ENCODE data around the gene KASH5. TPM values are rescaled to one million over a fixed set of nuclear protein-coding genes. Genes with fewer than 3 reads are reported as not detected.

KASH5 gene
- total and polyA plus RNA-seq, 2 of the 8 experiments (the other 6 are each of a cell fraction or from before 2014, with no cell fraction given), result 0.05 to 0.19 TPM

DNA sequence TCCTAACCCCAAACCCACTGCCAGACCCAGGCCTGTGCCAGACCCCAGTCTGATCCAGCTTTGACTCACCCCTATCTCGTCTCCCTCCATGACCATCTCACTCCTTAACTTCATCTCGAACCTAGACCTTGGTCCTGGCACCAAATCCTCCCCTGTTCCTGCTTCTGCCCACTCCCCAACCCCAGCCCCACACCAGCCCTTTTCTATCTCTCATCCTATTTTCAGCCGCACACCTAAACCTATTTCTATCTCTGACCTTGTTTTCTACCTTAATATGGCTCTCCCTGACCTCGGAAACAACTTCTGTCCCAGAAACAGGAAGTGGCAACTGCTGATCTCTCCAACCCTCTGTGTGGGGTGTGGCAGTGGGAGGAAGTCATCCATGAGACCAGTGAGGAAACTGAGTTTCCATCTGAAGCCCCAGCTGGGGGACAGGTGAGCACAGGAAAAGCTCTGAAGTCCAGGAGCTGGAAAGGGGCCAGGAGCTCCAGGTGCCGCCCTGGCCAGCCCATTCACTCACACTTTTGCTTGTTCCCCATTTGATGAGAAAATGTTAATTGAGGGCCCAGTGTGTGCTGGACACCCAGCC is 21.5 kb downstream of the KASH5 start:
- Histone ChIP-seq H4K5ac (ENCODE audit: insufficient read length, low read depth, low read length) (no peak overlapping the region), H3K23ac (ENCODE audit: insufficient read length) (no peak overlapping the region), H3K14ac (ENCODE audit: insufficient read length) (no peak overlapping the region), H3K4ac (replicated peaks; ENCODE audit: insufficient read length, low read depth, low read length) (no peak overlapping the region), H3K4me2 (ENCODE audit: insufficient read depth in 1 of 2, low read depth in 2 of 2, low read length in 2 of 2) (no peak overlapping the region), H4K8ac (ENCODE audit: extremely low read depth, insufficient read depth, low read length) (no peak overlapping the region; the same call in 1 of the 2 replicates), H3K56ac (replicated peaks; ENCODE audit: insufficient read length, low read depth, low read length) (no peak overlapping the region), H3K9ac (replicated peaks in 1 of 4; ENCODE audit: extremely low read depth in 1 of 4, low read depth in 3 of 4, low read length in 3 of 4) (no peak overlapping the region), H3K79me2 (ENCODE audit: control insufficient read depth in 1 of 2, insufficient read depth in 2 of 2, low read length in 2 of 2) (no peaks in the 10 kb centered on the region), H3K4me3 (ENCODE audit: extremely low read depth in 1 of 4, insufficient read depth in 2 of 4, low read depth in 3 of 4, low read length in 4 of 4) (no peak overlapping the region), H2AFZ (ENCODE audit: low read length) (no peak overlapping the region), H3K27ac (ENCODE audit: low read depth, low read length) (no peak overlapping the region), H3K4me1 (replicated peaks in 1 of 4; ENCODE audit: control insufficient read depth in 3 of 4, insufficient read depth in 4 of 4, low read length in 3 of 4) (peaks cover 0 to 5% (median 0%) of the 10 kb centered on the region in 4 experiments; a peak in 1 of 7 replicates), H4K20me1 (replicated peaks in 1 of 2; ENCODE audit: control insufficient read depth in 1 of 2, insufficient read depth in 2 of 2, low read length in 2 of 2) (no peaks in the 10 kb centered on the region), H3K79me1 (ENCODE audit: low read depth, low read length) (no peaks in the 10 kb centered on the region), H4K91ac (replicated peaks; ENCODE audit: insufficient read length, low read length) (peak overlapping the region; percentile 39), H2AK5ac (ENCODE audit: low read depth, low read length) (no peak overlapping the region), H3K18ac (ENCODE audit: extremely low read depth, low read length) (no peak overlapping the region), H3K23me2 (ENCODE audit: low read depth, low read length) (no peaks in the 10 kb centered on the region), H2BK20ac (ENCODE audit: low read length) (0 out of 2 replicates have a peak overlapping the region, but pooled peaks have one; percentile 48), H3K36me3 (ENCODE audit: control insufficient read depth in 2 of 4, insufficient read depth in 4 of 4, low read length in 3 of 4) (no peaks in the 10 kb centered on the region), H2BK15ac (ENCODE audit: low read length) (no peak overlapping the region), H3K9me3 (ENCODE audit: insufficient read depth in 2 of 2, low read depth in 1 of 2, low read length in 1 of 2) (no peaks in the 10 kb centered on the region), H2BK12ac (ENCODE audit: low read depth, low read length) (0 out of 2 replicates have a peak overlapping the region, but pooled peaks have one; percentile 68), H2BK120ac (replicated peaks; ENCODE audit: low read depth, low read length) (no peak overlapping the region), H3K27me3 (replicated peaks in 1 of 4; ENCODE audit: control insufficient read depth in 3 of 4, extremely low read depth in 1 of 4, insufficient read depth in 3 of 4, low read length in 3 of 4) (no peaks in the 10 kb centered on the region), H2BK5ac (ENCODE audit: low read depth, low read length) (no peak overlapping the region)
- FAIRE-seq, result no peak
- ChIA-PET POLR2A (ENCODE audit: partially characterized antibody) (interaction anchor here (0.8 to 3.3 kb wide), 4 partner anchors 17 to 70 kb away, joined by 3 to 13 read pairs (median 4); partner anchors contain the start of gene GFY), CTCF (ENCODE audit: partially characterized antibody) (interaction anchor here (0.6 to 14.7 kb wide), 6 partner anchors 8 to 302 kb away, joined by 3 to 291 read pairs (median 4); no protein-coding TSS in a partner anchor)
- TF ChIP-seq HDAC2 (IDR thresholded peaks at IDR 0.05; ENCODE audit: borderline replicate concordance in 1 of 2, low read depth in 2 of 2, low read length in 2 of 2), result no peak
- TF ChIP-seq PHF8 (conservative IDR thresholded peaks at IDR 0.05; ENCODE audit: low read depth, low read length), result no peak
- TF ChIP-seq SIX5 (IDR thresholded peaks at IDR 0.05; ENCODE audit: low read depth, low read length), result no peak
- no peak for TF ChIP-seq BRCA1 (IDR thresholded peaks at IDR 0.05; ENCODE audit: low read depth, low read length)
- DNase-seq (ENCODE audit: low read depth in 1 of 2, low spot score in 2 of 2), result no peak
- 97% methylated on average over 5 of the region's 5 CpGs; no CpG with 5 or more reads in 1 of the 2 experiments for WGBS, 2 experiments (ENCODE audit: extremely low coverage in 1 of 2, insufficient coverage in 1 of 2, insufficient read length in 1 of 2, insufficient replicate concordance in 2 of 2, low coverage in 1 of 2, low lambda C conversion rate in 2 of 2, missing lambda C conversion rate in 1 of 2)
